Measurements from ENCODE around the gene FAM135A.
"Not testable (repeated sequence)": the region's sequence is repeated elsewhere in the genome, so short reads cannot be mapped to it uniquely, and the experiment has no call there.

The FAM135A gene

DNA sequence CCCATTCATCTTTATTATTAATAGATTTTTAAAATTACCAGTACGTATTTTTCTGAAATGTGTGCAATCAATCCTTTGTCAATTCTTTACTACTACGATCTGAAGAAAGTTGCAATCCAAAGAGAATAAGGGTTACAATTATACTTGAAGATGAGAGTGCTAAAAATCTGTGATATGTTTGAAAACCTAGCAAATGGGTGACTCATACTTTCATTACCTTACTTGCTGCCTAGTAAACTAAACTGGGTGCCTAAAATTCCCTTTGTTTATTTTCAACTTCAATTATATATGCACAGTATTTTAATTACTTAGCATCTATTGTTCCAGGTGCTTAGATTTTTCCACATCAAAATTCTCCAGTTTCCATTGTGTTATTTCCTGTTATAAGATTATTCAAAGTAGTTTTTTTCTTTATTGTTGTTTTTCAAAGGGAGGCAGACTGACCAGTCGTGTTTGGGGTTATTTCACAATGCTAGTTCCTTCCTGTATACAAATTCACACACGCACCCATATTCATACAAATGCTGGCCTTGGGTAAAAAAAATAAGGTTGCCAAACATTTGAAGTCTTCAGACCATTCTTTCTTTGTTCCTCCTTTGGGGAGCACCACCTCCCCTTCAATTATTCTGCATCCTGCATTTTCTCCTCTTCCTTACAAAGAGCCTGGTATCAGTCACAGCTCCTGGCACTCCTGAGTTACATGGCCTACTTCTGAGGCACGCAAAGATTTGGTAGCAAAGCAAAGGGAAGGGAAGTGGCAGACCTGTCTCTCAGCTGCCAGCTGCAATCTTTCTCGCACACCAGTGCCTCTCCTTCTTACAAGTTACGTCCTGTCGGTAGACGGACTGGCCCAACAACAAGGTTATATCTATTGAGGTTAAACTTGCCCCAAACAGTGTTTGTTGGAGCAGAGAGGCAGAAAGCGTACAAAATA, 16.2 kb upstream of the FAM135A start:
- DNase-seq = no peak

DNA sequence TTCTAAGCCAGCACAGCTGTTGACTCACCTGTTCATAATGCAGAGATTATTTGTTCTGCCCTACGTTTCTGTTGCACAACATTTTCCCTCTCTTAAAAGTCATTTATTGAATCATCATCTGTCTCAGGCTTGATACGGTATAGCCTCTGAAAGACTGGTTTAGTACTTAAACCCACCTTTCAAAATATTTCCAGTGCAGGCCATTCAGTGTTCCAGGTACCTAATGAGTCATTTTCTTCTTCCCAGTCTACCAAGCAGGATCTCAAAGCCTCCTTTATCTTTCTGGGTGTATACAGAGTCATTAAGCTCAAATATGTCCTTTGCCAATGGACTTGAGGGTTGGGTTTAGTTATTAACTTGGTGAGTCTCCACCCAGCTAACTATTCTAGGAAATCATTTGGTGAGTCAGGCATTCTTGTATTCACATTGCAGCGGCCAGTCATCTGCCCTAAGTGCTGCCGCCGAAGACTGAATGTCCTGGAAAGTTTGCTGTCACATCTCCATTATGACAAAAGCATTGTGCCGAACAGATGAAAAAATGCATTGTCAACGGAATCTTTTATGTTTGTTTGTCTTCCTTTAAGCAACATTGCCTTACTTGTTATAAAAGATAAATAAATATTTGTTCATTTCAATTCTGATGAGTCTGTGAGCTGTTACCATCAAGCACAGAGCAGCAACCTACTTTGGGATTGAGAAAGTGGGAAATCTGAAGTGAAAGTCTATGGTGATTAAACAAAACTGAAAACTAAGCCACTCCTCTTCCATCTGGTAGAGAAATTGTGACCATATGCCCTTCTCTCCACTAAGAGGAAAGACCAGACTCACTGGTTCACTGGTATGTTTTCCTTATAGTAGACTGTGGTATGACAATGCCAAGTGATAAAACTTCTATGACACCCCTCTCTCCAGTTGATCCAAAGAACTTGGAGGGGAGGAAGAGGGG, 14.3 kb upstream of the FAM135A start:
- DNase-seq = peak; percentile 36

DNA sequence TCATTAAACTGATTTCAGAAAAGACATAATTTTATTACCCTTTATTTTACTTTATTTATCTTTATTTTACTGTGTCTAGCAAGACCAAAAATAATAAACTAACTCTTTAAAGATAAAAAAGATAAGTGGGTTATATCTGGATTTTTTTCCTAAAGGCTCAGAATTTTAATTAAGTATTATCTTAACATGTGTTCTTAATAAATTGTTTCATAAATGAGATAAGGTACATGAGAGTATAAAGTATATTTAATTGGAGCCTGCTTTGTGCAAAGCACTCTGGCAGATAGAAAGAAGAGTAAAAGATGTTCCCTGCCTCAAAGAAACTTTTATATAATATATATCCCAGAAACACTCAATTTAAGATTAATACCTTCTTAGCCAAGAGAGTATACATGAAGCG, 8.7 kb upstream of the FAM135A start:
- DNase-seq = no peak

DNA sequence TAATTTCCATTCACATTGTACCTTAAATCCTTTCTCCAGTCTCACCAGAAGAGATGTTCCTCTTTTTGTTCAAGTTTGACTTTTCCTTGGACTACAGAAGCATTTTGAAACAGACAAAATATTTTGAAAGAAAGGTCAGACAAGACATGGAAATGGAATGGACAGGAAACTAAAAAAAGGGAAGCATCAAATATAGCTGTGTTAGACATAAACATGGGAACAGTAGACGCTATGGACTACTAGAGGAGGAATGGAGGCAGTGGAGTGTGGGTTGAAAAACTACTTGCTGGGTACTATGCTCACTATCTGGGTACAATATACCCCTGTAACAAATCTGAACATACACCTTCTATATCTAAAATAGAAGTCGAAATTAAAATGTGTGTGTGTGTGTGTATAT, 4.1 kb upstream of the FAM135A start:
- DNase-seq = no peak

DNA sequence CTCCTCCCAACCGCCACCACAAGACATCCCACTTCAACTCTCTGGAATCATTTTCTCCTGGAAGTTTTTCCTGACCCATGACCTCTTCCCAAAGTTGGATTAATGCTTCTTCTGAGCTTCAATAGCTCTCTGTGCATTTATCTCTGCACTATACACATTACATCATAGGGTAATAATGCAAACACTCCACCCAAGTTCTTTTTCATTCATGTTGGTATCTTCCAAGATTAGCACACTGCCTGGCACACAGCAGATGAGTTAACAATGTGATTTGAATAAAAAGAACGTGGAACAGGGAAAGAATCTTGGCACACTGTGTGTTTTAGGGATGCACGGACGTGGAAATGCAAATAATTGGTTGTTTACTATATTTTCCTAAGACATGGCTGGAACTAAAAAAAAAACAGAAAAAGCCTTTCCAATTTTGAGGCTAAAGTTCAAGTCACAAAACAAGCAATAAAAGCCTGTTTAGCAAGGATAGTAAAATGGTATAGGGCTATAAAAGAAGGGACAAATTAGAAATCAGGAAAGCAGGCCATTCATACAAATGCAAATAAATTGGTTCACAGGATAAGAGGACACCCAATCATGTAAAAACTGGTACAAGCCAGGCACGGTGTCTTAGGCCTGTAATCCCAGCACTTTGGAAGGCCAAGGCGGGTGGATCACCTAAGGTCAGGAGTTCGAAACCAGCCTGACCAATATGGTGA, 1.6 kb upstream of the FAM135A start:
- no peak for DNase-seq

DNA sequence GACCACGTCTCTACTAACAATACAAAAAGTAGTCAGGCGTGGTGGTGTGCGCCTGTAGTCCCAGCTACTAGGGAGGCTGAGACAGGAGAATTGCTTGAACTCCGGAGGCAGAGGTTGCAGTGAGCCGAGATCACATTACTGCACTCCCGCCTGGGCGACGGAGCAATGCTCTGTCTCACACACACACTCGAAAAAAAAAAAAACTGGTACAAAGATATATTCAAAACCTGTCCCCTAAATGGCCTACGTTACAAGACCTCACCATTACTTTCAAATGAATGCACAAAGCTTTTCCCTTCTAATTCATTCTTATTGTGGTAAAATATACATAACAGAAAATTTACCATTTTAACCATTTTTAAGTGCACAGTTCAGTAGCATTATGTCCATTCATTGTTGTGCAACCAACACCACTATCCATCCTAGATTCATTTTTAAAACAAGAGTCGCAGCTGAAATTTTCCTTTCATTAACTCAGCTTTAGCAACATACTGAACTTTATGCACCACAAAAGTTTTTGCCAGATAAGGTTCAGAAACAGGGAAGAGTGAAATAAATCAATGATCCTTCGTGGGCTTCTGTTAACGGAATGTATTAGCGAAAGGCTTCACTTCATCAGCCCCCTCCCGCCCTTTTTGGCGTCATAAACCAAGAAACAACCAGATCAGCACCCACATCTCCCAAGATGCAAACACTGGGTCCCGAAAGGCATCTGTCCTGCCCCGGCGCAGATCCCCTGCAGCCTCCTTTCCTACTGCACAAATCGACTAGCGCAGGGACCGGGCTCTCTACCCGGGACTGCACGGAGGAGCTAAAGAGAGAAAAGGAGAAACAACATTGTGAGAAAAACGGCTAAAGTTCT, 825 bp upstream of the FAM135A start:
- no peak for DNase-seq

DNA sequence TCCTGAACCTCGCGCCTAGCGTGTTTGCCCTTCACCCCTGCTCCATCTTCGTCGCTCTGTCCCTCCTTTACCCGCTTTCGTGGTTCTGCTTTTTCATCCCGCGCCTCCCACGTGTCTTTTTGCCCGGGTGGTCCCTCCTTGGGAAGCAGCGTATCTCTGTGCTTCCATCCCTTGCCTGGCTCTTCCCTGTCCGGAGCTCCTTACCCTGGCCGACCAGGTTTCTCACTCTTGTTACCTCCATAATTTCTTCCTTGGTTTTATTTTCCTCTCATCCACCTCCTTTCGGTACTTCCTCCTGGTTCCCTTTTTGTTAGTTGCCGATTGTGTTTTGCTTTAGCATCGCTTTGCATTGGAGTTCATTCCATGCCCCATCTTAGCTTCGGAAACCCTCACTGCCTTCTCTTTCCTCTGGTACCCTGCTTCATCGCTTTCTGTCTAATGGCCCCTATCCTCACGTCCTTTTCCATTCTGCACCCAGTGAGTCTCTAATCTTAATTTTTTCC, 735 bp downstream of the FAM135A start:
- DNase-seq = peak; percentile 52

DNA sequence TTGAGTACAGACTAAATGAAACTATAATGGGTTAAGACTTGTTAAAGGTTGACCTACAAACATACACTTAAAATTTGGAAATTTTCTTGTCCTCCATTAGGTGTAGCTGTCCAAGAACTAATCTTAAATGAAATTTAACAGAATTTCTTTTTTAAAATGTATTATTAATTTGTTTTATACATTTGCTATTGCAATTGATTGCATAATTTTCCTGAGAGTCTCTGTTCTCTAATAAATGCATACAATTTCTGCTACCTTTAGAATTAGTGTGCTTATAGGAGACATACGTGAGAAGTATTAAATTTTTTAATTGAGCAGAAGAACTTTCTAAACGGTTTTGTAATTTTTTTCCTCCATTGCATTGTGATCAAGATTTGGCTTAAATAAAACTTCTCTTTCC, 1.5 kb downstream of the FAM135A start:
- no peak for DNase-seq

DNA sequence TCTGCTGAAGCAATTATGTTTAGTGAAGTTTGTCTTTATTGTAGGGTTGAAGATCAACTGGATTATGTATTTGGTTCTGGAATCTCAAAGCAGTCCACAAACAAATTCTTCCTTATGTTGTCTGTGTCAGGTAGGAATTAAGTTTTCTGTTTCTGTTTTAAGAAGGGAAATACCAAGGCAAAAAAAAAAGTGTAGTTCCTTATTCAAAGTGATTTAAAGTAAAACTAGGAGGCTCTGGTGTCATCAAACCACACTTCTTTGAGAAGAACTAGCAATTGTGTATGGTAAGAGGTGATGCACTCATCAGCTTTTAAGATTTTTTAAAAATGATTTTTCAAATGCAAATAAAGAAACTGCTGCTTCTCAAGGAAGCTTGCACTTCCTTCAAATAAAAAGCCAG, 1.9 kb downstream of the FAM135A start:
- DNase-seq = no peak

DNA sequence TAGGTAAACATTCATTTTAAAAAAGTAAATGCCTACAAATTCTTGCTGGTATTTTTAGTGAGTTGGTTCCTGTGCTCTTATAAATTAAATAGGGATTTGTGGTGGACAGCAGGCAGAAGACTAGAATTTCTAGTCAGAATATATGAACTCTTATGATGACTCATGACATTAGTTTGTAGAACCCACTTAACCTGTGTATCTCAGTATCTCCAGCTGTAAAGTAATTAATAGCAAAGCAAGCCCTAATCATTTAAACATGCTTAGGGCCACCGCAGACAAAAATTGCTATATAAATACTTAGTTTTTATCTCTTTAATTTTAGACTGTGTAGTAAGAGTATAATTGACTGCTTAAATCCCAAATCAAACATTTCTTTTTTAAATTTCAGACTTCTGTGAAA, 2.4 kb downstream of the FAM135A start:
- DNase-seq = no peak

DNA sequence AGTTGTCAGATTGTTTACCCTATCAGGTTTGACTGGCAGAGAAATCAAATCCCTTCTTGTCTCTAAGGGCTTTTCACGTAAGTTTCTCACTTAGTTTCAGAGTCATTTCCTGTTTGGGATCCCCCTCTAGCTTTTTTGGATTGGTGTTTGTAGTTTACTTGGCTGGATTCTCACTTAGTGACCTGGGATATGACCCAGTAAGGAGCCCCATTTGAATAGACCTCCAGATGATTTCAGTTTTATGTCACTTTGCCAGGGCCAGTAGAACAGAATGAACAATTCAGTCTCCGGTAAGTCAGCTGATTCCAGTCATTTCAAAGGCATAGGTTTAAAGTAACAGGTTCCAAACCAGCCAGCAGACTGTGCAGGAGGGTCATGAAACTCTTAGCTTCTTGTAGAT, 8.2 kb downstream of the FAM135A start:
- DNase-seq = no peak

DNA sequence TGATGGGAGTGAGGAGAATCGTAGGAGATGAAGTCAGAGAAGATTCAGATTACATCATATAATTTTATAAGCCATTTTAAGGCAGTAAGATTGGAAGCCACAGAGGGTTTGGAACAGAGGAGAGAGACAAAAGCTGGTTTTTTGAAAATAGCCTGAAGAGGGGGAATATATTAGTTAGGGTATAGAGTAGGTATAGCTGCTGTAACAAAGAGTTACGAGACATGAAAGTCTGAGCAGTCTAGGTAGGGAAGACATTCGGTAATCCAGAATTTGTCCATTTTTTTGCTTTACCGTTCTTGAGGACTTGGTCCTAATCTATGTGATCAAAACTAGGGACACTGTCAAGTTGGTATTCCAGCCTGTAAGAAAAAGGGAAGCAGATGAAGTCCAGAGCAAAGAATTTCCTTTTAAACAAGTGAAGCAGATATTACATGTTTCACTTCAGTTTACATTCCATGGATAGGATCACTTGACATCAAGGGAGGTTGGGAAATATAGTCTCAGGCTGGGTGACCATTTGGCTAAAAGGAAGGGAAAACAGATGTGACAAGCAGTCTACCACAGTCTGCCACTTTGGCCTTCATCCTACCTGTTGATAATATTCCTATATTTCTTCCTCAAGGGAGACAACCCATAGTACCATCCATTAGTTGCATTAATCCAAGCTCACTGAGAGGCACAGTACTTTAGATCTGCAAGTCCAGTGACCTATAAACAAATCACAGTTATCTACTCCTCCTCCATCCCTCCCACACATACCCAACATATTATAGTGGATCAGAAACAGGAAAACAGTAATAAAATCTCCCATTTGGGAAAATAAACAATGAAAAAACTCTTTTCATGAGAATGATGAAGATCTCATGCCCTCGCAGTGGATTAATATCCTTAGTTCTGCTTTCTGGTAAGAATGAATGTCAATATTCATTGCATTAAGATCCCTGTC, 10.2 kb downstream of the FAM135A start:
- no peak for DNase-seq

DNA sequence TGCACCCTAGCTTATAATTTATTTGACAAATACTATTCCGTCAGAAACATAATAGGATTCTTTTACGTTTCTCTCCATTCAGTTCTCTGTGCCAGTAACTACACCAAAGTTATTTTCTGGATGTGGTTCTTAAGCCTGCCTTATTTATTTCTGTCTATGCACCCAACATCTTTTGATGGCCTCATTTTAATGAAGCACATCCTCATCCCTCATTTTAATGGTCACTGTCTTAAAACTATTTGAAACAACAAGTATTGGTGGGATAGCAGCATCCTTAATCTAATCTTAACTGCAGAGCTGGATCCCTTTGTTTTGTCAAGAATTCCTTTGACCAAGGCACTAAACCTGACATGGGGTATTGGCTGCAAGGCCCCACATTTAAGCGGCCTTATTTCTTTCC, 11.0 kb downstream of the FAM135A start:
- DNase-seq = no peak

DNA sequence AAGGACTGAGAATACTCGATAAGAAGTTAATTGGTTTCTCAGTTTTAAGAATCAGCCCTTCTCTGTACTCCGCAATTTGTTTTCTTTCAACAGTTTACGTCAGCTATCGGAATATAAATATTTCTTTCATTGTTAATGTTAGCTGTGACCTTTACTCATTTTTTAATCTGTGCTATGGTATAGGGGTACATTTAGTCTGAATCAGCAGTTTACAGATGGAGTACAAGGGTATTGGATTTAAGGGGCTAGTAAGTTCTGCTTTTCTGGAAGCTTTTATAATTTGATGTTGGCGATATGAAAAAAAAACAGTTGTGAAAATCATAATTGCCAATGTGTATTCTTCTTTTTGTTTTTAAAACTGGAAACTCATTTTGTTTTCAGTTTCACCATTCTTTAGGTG, 23.0 kb downstream of the FAM135A start:
- DNase-seq = no peak

DNA sequence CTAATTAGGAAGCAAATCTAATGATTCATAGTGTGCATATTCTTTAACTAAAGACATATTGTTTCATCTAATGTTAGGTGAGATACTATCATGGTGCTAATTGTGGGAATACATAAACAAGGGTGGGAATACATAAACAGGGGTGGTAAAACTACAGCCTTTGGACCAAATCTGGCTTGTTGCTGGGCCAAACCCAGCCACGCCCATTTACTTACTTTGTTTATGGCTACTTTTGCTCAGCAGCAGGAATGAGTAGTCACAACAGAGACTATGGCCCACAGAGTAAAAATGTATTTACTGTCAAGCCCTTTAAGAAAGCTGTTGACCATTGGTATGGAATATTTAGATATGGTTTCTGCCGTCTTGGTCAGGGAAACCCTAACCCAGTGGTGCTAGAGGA, 31.7 kb downstream of the FAM135A start:
- DNase-seq = no peak

DNA sequence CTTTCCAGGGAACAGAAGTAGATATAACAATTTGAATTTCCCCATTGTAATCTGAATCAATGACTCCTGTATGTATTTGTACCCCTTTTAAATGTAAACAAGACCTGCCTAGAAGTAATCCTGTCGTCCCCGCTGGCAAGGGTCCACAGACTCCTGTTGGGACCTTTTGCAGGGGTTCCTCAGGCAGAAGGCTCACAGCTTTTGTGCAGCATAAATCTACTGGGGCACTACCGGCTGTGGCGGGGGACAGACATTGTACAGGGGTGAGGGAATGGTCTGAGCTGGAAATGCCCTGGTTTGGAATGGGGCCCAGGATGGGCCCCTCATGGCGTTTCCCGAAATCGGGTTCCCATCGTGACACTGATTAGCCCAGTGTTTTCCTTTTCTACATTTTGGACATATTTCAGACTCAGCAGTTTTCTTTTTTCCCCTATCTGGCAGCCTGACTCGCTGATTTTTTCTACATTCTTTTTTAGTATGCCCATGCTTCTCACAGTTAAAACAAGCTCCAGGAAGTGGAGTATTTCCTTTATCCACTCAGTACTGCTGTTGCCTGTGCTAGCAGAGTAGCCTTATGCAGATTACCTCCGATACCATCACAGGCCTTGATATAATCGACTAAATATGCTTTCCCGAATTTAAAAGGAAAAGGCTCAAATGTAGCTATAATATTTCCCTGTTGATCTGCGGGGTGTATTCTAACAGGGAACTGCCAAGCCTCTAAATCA, 34.2 kb downstream of the FAM135A start:
- not testable (repeated sequence) for DNase-seq

DNA sequence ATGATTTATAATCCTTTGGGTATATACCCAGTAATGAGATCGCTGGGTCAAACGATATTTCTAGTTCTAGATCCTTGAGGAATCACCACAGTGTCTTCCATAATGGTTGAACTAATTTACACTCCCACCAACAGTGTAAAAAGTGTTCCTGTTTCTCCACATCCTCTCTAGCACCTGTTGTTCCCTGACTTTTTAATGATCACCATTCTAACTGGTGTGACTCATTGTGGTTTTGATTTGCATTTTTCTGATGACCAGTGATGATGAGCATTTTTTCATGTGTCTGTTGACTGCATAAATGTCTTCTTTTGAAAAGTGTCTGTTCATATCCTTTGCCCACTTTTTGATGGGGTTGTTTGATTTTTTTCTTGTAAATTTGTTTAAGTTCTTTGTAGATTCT, 40.6 kb downstream of the FAM135A start:
- DNase-seq = not testable (repeated sequence)

DNA sequence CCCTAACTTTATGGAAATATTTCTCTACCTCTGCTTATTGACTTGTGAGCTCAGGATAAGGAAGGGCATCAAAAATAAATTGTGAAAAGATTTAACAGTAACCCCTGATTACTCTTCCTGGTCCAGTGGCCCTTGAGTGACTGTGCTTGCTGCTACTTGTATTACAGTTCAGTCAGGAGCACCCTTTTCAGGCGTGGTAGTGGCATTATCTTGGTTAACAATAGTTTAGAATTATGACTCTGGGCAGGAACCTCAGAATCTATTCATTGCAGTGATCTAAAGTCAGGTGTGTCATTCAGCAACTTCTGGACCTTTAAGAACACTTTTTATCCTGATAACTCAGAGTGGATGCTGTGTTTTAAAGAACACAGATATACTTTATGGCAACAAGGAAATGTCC, 43.4 kb downstream of the FAM135A start:
- no peak for DNase-seq

DNA sequence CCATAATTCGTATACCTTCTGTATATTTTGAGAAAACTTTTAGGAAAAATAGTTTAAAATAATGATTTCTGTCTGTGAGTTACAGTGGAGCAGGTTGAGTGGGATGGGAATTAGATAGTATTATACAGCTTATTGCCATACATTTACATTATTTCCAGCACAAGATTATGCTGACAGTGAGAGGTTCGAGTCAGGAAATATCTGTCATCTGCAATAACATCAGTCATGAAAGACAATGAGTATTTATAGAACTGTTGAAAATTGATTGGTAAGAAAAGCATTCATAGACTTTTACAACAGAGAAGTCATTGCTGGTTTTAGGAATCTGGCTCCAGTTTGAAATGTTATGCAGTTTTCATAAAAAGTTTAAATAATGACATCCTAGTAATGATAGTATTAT, 45.9 kb downstream of the FAM135A start:
- DNase-seq = no peak

DNA sequence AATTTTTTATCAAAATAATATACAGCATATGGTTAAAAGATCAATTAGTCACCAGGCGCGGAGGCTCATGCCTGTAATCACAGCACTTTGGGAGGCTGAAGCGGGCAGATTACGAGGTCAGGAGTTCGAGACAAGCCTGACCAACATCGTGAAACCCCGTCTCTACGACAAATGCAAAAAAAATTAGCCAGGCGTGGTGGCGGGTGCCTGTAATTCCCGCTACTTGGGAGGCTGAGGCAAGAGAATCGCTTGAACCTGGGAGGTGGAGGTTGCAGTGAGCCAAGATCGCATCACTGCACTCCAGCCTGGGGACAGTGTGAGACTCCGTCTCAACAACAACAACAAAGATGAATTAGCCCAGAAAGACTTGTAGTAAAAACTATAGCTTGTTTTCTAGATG, 46.4 kb downstream of the FAM135A start:
- not testable (repeated sequence) for DNase-seq
